ENCODE measurements around the gene SLC2A13. TPM values are rescaled to one million over a fixed set of nuclear protein-coding genes. Genes with fewer than 3 reads are reported as not detected.

Gene SLC2A13
- total RNA-seq, 1 experiment from 2014 or later = 7.0 TPM

DNA sequence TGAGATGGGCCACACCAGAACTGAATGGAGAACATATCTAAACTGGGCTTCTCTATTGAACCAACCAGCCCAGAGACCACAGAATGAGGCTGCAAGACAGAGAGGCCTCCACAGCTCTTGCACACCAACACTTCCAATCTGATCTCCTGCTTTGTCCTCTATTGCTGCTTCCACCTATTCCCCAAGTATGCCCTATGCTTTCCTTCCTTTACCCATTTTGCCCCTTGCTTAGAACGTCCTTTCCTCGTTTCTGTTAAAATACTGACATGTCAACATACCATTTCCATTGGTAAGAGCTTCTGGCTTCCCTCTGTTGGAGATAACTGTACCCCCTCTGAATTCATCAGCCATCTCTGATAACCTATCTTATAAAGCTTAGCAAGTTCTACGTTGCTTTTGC is 2.8 kb downstream of the SLC2A13 start:
- Histone ChIP-seq H3K23me2 (ENCODE audit: insufficient read length, low read depth, low read length, poor library complexity, severe bottlenecking) (peaks cover 4% of the 10 kb centered on the region), H3K4me2 (ENCODE audit: insufficient read depth, insufficient read length, low read length) (no peak overlapping the region), H3T11ph (ENCODE audit: low read length) (no peak overlapping the region), H2BK20ac (ENCODE audit: low read depth, low read length, poor library complexity, severe bottlenecking) (no peak overlapping the region), H4K8ac (replicated peaks; ENCODE audit: insufficient read length, low read depth, low read length) (no peak overlapping the region), H3K56ac (ENCODE audit: insufficient read length, low read depth, low read length) (no peak overlapping the region), H2AK5ac (ENCODE audit: insufficient read length, low read length) (no peak overlapping the region), H3K27ac (ENCODE audit: insufficient read length, low read depth, low read length) (no peak overlapping the region), H3K18ac (ENCODE audit: insufficient read length, low read depth, low read length) (no peak overlapping the region), H3K79me1 (ENCODE audit: insufficient read depth, low read depth, low read length, poor library complexity, severe bottlenecking) (no peaks in the 10 kb centered on the region), H3K4me1 (ENCODE audit: insufficient read depth, low read length) (no peaks in the 10 kb centered on the region; the same call in 1 of the 2 replicates), H2BK120ac (ENCODE audit: low read depth, low read length, poor library complexity, severe bottlenecking) (no peak overlapping the region), H2BK5ac (ENCODE audit: insufficient read length, low read length) (no peak overlapping the region), H3K14ac (ENCODE audit: insufficient read depth, low read length) (no peak overlapping the region), H3K23ac (ENCODE audit: insufficient read length, low read depth, low read length) (no peak overlapping the region), H3K27me3 (ENCODE audit: insufficient read depth, low read length) (no peaks in the 10 kb centered on the region; the same call in 1 of the 2 replicates), H3K9me3 (ENCODE audit: control insufficient read depth, low read depth, low read length) (no peaks in the 10 kb centered on the region), H2BK15ac (ENCODE audit: low read depth, low read length) (no peak overlapping the region), H4K5ac (ENCODE audit: insufficient read length, low read depth, low read length) (no peak overlapping the region), H3K4ac (ENCODE audit: low read depth, low read length) (no peak overlapping the region), H4K20me1 (ENCODE audit: control insufficient read depth, insufficient read depth, insufficient read length) (no peaks in the 10 kb centered on the region), H2BK12ac (ENCODE audit: insufficient read length, low read depth, low read length) (no peak overlapping the region), H4K91ac (ENCODE audit: insufficient read length, low read depth, low read length) (no peak overlapping the region), H3K9ac (ENCODE audit: extremely low read depth, insufficient read length, low read length) (no peak overlapping the region), H3K79me2 (ENCODE audit: insufficient read depth, low read length) (no peaks in the 10 kb centered on the region; the same call in 1 of the 2 replicates), H2AFZ (ENCODE audit: low read length) (no peak overlapping the region)
- no peak for DNase-seq
- H3K36me3 Mint-ChIP-seq (ENCODE audit: insufficient read depth in 1 of 3, low read depth in 3 of 3) = peaks cover 0 to 1% (median 0%) of the 10 kb centered on the region in 3 experiments; a peak in 2 of 7 replicates
- H3K27me3 Mint-ChIP-seq (ENCODE audit: low read depth) = peaks cover 5% of the 10 kb centered on the region
- peak overlapping the region in 1 of 2 experiments; percentile 11; a peak in 1 of 5 replicates for H3K4me3 Mint-ChIP-seq
- no peak overlapping the region for H3K27ac Mint-ChIP-seq
- H3K9me3 Mint-ChIP-seq = no peaks in the 10 kb centered on the region; a peak in 2 of 5 replicates
- TF ChIP-seq, protein P1, sequence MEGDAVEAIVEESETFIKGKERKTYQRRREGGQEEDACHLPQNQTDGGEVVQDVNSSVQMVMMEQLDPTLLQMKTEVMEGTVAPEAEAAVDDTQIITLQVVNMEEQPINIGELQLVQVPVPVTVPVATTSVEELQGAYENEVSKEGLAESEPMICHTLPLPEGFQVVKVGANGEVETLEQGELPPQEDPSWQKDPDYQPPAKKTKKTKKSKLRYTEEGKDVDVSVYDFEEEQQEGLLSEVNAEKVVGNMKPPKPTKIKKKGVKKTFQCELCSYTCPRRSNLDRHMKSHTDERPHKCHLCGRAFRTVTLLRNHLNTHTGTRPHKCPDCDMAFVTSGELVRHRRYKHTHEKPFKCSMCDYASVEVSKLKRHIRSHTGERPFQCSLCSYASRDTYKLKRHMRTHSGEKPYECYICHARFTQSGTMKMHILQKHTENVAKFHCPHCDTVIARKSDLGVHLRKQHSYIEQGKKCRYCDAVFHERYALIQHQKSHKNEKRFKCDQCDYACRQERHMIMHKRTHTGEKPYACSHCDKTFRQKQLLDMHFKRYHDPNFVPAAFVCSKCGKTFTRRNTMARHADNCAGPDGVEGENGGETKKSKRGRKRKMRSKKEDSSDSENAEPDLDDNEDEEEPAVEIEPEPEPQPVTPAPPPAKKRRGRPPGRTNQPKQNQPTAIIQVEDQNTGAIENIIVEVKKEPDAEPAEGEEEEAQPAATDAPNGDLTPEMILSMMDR (conservative IDR thresholded peaks at IDR 0.05) = no peak
- peaks cover 32 to 37% of the 10 kb centered on the region in 2 experiments for H3K4me1 Mint-ChIP-seq
- no CpG with 5 or more reads among the region's 3 CpGs for WGBS (ENCODE audit: extremely low coverage, insufficient read length, low lambda C conversion rate)
